AML-193 (cell line): ENCODE measurements around the gene DOCK9.

Experiments
- DNase-seq, 2 experiments: peaks; one replicate each; lab custom pipeline; 2025; lab: John Stamatoyannopoulos, UW

The DOCK9 gene

DNA sequence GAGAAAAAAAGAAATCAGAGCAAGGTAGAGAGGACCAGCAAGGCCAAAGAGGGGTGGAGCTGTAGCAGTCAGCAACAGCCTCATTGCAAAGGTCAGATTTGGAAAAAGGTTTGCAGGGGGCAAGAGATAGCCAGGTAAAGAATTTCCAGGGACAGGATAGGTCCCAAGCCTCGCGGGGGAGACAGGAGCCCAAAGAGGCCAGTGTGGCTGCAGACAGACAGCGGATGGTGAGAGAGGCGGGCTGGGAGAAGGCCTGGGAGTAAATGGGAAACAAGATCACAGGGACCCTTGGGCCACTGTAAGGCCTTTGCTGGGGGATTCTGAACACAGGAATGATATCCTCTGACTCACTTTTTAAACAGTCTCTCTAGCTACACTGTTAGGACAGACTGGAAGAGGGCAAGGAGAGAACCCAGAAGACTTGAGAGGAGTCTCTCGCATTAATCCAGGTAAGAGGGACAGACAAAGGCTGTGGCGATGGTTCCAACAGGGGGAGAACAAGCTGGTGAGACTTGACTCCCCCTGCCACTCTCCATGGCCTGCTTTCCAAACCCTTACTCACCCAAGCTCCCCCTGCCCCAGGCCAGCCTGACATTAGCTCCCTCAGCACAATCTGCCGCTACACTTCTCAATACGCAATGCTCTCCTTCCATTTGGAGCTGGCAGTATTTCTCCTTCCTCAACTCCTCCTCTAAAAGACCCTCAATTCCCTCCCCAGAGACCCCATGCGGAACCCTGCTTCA is 31.8 kb downstream of the DOCK9 start:
- DNase-seq = no peak

DNA sequence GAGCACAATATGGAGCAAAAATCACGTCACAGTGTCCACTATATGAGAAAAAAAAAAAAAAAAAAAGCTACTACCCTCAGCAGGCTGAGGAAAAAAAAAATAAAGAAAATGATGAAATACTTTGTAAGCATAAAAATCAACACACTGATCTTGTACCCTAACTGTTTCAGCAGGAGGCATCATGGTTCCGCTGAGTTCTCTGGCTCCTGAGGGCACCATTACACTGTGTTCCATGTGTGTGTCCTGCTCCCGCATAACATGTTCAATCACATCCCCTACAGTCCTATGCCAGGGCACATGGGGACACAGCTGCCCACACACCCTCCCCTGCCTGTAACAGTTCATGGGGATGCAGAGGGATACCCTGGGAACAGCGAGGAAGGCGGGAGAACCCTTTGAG is 33.5 kb downstream of the DOCK9 start:
- no peak for DNase-seq

DNA sequence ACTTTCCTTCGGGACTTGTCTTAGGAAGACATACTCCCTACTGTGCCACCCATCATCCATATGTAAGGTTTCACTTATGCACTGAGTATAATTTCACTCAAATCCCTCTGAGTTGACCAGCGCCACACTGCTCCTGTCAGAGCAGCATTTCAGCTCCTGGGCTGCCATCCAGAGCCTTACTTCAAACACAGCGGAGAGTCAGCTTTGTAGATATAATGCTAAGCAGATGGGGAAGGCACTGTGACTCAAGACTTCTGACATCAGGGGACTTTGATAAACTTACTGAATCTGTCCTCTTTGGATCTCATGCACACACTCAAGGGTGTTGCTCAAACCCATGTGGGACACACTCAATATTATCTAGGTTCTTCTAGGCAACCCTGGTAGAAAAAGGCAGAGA is 34.9 kb downstream of the DOCK9 start:
- no peak for DNase-seq

DNA sequence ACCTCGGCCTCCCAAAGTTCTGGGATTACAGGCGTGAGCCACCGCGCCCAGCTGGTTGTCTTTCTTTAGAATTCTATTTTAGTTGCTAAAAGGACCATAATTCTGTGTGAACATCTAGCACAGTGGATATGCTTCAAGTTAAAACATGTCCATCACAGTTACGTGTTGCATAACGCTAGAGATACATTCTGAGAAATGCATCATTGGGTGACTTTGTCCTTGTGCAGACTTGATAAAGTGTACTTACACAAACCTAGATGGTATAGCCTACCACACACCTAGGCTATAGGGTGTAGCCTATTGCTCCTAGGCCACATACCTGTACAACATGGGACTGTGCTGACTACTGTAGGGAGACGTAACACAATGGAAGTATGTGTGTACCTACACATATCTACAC is 35.4 kb downstream of the DOCK9 start:
- no peak for DNase-seq

DNA sequence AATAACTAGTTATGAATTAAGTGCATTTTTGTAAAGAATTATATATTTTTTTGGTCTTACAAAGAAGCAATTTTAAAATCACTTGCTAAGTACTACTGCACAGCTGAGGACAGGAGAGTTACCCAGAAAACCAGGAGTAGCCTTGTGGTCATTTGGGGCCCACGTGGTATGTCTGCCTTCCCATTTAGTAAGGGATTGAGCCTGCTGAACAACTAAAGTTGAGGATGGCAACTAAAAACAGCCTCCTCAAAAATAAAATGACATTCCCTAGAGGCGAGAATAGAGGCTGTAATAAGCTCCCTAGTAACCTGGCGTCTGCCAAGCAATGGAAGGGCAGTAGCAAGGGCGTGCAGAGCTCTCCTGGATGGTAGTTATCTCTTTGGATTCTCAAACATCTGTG is 36.3 kb downstream of the DOCK9 start:
- DNase-seq = no peak

DNA sequence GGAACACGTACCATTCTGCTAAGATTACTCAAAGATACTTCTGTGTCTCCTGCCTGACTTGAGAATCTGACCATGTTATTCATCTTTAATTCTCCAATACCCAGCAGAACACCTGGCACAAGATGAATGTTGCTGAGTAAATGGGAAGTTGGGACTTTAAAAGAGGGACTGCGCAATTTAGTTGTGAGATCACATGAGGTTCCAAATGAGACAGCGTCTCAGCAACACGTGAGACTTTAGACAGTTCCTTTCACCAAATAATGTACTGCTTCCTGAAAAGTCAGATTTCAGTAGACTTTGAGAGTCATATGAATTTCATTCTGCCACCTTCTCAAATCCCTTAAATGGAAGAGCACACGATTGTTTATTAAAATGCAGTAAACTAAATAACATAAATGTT is 36.7 kb downstream of the DOCK9 start:
- no peak for DNase-seq

DNA sequence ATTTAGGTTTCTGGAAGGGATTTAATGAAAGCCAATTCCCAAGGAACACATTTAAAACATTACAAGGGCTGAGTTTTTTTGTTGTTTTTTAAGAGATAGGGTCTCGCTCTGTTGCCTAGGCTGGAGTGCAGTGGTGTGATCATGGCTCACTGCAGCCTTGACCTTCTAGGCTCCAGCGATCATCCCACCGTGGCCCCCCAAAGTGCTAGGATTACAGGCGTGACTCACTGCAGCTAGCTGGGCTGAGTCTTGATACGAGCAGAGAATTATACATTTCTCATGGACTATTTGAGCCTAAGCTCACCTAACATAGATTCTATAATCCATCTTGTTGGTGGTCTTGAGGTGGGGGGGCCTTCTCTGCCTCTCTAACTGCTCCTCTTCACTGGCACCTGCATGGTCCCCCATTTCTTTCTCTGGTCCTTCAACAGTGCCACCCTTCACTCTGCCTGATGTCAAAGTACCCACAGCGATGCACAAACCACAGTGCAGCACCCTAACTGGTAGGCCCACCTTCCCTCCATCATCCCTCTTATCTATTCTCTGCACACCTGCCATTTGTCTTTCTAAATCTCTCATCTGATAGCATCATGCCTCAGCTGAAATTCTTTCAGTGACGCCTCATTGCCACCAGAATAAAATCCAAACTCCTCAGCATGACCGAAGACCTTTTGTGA is 37.4 kb downstream of the DOCK9 start:
- DNase-seq = no peak

DNA sequence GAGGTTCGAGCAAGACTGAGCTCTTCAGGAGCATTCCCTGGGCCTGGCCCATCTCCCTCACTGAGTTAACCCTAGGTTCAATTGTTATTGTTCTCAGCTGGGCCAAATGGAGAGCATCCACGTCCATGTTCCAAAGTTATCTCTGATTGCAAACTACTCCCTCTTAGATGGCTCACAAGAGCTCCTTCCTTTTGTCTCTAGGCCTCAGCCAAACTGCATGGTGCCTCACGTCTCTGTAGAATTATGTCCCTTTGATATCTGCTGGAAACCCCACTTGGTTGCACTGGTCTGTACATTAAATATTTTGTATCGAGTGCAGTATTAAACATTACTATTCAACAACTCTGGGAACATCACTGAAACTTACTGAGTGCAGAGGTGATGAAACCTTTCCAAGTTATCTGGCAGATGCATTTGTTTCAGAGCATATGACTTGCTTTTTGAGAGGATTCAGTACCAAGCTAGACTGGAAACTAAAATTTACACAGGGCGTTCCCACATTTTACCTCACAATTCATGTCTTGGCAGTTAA is 38.1 kb downstream of the DOCK9 start:
- DNase-seq = no peak

DNA sequence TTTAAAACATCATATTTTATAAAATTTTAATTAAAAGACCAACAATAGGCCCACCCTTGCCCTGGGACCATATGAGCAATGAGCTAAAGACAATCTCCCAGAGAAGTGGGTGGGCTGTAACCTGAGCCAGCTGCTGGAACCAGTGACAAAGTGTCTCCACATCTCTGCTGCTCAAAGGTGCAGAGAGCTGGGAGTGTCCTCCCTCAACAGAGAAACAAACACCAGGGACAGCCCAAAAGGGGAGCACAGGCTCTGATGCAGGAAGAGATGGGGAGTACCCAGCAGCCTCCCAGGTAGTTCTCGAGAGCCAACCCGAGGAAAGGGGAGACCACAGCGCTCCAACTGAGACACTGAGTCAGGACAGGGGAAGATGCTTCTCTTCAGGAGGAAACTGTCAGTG is 39.1 kb downstream of the DOCK9 start:
- no peak for DNase-seq

DNA sequence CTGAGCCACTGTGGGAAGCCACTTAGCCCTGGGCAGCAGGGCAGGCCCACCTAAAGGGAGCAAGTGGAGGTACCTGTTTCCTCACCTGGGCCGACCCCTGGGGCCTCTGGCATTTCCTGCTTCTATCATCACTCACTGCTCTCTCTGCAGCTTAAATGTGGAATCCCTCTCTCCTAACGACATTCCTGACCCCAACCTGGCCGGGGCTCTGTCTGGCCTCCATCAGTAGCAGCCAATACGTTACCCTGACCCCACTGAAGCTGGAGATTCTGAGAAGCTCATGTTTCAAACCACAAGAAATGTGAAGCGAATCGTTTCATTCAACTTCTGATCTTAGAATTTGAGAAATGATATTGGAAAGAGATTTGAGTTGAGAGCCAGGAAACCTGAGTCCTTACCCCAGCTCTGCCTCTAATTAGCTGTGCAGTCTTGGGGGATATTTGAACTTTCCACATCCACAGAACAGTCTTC is 39.9 kb downstream of the DOCK9 start:
- DNase-seq = no peak

DNA sequence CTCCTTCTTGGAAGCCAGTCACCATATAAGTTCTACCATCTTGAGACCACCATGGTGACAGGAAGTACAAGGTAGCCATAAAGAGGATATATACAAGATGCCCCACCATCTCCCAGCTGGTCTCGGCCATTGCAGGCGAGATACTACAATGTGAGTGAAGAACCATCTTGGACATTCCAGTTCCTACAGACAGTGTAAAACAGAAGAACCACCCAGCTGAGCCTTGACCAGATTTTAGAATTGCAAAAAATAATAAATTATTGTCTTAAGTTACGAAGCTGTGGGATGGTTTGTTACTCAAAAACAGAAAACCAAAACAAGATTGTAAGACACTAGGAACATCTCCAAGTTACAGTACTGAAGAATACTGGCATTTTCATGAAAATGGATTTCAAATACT is 43.6 kb downstream of the DOCK9 start:
- no peak for DNase-seq

DNA sequence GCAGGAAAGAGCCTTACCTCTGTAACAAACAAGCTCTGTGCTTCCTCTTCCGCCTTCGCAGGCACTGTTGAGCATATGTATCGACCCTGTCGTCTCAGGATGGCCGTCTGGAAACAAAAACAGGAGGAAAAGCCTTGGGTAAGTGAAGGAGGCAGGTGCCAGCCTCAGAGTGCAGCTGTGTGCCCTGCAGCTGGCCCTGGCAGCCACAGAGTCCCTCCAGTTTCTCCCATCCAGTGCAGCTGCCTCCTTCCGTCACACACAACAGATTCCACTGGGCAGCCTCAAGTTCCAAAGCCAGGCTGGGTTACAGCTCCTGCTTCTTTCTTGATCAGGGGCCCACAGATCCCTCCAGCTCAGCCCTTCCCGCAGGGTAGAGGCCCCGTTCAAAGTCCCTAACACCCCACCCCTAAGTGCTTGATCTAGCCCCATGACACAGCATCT is 47.7 kb downstream of the DOCK9 start:
- no peak for DNase-seq

DNA sequence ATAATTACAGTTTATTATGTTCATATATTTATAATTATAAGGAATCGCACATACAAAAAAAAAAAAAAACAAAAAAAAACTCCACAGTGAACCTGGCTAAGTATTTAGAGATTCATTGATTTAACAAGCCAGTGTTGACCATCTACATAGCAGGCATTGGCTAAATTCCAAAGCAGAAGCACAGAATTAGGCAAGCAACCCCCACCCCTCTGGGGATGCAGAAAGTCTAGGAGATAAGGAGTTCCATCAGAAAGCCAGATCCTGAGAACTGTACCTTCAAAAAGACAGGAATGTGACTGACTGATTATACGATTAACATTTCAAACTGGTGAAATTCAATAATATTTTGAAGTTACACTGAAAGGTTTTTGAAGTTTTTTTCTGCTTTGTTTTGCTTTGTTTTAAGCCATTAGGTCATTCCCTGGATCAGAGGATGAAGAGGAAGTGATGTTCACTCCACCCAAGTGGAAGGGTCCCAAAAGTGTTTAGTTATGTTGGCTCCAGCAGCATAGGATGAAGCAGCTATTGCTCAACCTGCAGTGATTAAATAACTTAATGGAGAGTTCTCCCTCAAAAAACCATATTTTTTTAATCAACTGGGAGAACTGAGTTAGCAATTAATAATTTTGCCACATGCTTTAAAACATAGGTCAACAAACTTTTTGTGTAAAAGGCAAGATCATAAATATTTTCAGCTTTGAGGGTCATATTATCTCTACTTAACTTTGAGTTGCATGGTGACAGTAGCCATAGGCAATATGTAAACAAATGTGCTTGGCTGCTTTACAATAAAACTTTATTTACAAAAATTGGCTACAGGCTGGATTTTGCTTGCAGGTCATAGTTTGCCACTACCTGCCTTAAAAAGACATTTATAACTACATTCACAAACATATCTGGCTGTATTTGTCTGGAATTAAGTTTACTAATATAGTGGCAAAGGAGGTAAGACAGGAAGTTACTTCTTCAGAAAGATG is 49.6 kb downstream of the DOCK9 start:
- DNase-seq = no peak

DNA sequence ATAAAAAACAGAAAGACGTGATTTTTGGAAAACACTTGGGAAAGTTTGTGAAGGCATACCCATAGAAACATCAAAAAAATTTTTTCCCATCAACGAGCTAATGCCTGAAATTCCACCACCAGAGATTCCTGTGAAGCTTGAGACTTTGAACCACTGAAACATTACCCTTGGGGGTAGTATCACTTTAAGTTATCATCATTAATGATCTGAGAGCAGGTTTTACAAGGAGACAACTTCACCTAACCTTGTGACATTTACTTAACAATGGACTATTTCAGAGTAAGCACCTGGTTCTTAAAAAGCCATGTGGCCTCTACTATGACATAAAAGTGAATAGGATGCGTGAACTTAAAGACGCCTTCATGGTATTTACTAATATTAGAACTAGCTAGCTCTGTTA is 51.9 kb downstream of the DOCK9 start:
- no peak for DNase-seq

DNA sequence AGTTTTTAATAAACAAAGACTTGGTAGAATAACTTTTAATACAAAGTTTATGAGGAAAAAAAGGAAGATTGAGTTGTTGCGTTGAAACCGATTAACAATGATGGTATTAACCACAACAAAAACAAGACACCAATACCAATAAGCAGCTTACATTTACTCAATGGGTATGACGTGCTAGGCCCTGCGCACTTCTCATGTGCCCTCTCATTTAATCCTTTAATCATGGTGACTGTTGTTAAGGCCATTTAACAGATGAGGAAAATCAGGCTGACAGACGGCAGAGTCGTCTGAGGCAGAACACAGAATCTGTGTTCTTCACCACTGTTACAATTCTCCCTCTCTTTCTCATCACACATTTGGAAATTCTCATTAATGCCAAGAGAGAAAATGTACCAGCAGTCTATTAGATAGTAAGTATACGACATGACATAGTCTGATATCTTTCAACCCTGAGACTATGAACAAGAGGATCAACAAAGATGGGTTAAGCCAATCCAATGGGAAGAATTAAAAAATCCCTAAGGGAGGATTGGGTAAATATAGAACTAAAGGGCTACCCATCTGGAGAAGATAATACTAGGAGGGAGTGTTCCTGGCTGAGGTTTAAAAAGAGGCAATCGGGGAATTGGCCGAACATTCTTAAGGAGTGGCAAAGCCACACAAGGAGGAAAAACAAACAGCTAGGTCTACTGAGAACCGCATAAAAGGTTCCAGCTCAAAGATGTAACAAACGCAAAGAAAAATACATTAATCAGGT is 54.0 kb downstream of the DOCK9 start:
- no peak for DNase-seq

DNA sequence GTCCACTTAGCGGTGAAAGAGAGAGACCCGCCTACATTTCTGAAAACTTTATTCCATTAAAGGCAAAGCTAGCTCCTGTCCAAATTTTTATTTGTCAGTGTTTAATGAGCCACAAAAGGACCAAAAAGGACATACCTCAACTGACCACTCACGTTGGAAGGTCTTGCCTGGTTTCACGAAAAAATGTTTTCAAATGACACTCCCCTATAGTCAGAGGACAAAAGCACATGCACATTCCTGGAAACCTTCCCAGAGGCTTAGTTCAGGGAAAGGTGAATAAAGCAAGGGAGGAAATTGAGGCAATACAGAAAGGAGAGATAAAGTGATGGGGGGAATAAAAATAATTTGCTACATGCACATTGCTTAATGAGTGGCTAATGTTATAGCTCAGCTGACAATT is 55.6 kb downstream of the DOCK9 start:
- DNase-seq = no peak

DNA sequence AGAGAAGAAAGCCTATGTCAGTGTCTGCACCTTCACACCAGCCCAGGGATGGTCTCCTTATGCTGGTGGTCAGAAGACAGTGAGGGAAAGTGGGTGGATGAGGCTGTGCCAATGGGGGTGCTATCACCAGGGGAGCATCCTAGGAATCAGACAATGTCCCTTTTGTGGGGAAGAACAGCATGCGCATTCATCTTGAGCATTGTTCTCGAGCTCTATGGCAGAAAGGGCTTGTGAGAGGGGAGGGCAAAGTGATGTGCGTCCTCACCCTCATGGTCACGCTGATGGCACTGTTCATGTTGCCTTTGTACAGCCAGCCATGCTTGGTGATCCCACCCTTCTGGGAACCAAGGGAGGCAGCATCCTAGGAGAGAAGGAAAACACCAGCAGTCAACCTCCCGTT is 56.1 kb downstream of the DOCK9 start:
- DNase-seq = no peak

DNA sequence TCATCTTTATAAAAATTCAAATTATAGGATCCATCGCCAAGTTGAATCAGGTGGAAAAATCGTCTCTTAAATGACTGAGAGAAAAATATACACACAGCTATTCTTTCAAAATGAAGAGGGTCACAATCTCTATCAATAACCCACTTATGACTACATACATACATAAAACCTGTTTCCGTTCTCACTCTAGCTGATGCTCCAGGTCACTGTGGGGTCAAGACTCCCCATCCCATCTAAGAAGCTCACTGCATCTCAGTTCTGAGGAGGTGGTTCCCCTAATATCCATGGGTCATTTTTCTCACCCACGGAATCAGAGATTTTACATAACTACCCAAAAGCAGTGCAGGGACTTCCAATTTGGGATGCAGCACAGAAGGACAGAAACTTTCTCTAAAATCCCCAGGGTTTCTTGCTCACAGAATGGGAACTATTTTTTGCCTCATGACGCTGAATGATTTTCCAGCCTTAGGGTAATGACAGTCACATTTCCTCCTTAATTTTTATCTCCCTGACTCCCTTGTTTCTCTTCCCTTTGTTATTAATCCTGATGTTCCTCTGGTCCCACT is 56.8 kb downstream of the DOCK9 start:
- no peak for DNase-seq

DNA sequence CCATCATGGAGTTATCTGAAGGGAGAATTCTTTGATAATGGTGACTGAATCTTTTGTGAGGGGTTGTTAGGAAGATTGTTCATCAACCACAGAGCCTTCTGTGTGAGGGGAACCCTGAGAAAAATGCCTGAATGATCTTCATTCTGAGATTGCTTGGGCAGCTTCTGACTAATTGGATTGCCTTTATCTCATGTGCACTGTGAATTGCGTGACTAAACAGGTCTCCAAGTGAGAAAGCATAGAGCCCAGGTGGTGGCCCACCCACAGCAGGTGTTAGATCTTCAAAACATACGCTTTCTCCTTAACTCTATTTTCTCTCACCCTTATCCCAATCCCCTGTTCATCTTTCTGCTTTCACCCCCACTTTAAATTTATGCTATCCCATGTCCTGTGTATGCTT is 58.3 kb downstream of the DOCK9 start:
- no peak for DNase-seq

DNA sequence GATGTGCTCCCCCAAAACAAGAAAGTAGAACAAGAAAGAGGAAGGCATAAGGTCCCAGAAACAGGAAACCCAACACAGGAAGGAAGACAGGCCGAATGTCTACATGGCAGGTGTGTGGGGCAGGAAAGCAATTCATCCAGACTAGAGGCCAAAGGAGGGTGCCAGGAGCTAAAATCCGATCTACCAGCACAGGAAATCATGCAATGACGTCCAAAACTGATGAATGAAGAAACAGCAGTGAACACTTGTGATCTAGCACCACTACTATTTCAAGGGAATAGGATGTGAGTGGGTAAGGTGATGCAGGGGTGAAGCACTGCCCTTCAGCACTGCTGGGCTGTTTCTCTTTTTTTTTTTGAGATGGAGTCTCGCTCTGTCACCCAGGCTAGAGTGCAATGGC is 59.1 kb downstream of the DOCK9 start:
- peak; percentile 4 to 21 for DNase-seq

DNA sequence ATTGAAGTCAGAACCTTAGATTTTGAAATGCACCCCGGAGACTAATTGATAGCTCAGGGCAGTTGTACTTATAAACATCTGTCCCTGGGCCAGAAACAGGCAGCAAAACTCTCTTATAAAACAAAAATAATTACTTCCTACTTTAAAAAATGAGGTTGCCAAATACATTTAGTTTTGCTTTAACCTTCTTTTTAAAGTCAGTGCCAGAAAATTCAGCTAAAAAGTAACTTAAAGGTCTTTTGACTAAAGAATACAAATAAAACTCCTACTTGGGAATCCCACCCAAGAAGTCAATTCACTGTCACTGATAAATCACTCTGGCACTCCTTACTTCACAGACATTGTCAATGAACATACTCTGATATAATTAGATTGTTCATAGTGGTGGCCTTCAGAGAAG is 60.7 kb downstream of the DOCK9 start:
- no peak for DNase-seq
